DND-41 (cell line): ENCODE results near the gene AIF1L.

Experiments
- ATAC-seq: fragments of 200-7000 bp; cut with Tn5 transposase; 3 replicates; pipeline ENCODE4 v1.9.1; 2021; ENCODE audit warnings: low read depth; ENCODE audit not compliant: insufficient read depth
- DNase-seq: peaks from one replicate; pipeline ENCODE4 v3.0.0-alpha.2; 2020
- H2AFZ ChIP-seq: 2 replicates; pipeline ENCODE4 v1.6.0; 2012; ENCODE audit warnings: low read depth, low read length
- H3K27ac ChIP-seq: 2 replicates; pipeline ENCODE4 v1.5.1; 2012; ENCODE audit warnings: low read length, inconsistent platforms
- H3K27me3 ChIP-seq: fragments of 200-600 bp; sonication (generic); 2 replicates; pipeline ENCODE4 v1.6.0; 2012; ENCODE audit warnings: low read length, mild to moderate bottlenecking, inconsistent platforms; ENCODE audit not compliant: insufficient read depth, poor library complexity
- H3K36me3 ChIP-seq: 2 replicates; pipeline ENCODE4 v1.5.1; 2012; ENCODE audit warnings: low read length, inconsistent platforms; ENCODE audit not compliant: insufficient read depth
- H3K4me1 ChIP-seq: 2 replicates; pipeline ENCODE4 v1.5.1; 2012; ENCODE audit warnings: mild to moderate bottlenecking, low read length; ENCODE audit not compliant: insufficient read depth
- H3K4me2 ChIP-seq: 2 replicates; pipeline ENCODE4 v1.6.0; 2012; ENCODE audit warnings: mild to moderate bottlenecking, moderate library complexity, low read length, inconsistent platforms; ENCODE audit not compliant: insufficient read depth
- H3K4me3 ChIP-seq, 2 experiments: fragments of 200-600 bp in 1 of 2; shearing (Covaris generic) in 1 of 2; 2 replicates each; pipeline ENCODE4 v1.5.1; 2012 to 2016; ENCODE audit warnings: inconsistent platforms in 2 of 2, low read length in 2 of 2, mild to moderate bottlenecking in 2 of 2, low read depth in 1 of 2, moderate library complexity in 1 of 2
- H3K79me2 ChIP-seq: 2 replicates; pipeline ENCODE4 v1.6.0; 2012; ENCODE audit warnings: low read length, inconsistent platforms; ENCODE audit not compliant: insufficient read depth
- H3K9ac ChIP-seq: 2 replicates; pipeline ENCODE4 v1.6.0; 2012; ENCODE audit warnings: low read depth, mild to moderate bottlenecking, inconsistent platforms, low read length, moderate library complexity
- H3K9me3 ChIP-seq: 2 replicates; pipeline ENCODE4 v1.5.1; 2012; ENCODE audit warnings: low read length, moderate library complexity, mild to moderate bottlenecking, inconsistent platforms; ENCODE audit not compliant: insufficient read depth, severe bottlenecking
- H4K20me1 ChIP-seq: 2 replicates; pipeline ENCODE4 v1.6.0; 2012; ENCODE audit warnings: low read length; ENCODE audit not compliant: insufficient read depth
- EZH2 ChIP-seq: IDR thresholded peaks from 3 replicates; pipeline ENCODE4 v1.6.1; 2012; ENCODE audit warnings: borderline replicate concordance, low read depth, mild to moderate bottlenecking, moderate library complexity, low read length, inconsistent platforms; ENCODE audit not compliant: severe bottlenecking
- TF ChIP-seq, protein P1 (sequence below): IDR thresholded peaks from 2 replicates; pipeline ENCODE4 v1.5.1; 2012; ENCODE audit warnings: borderline replicate concordance, low read length, moderate library complexity, mild to moderate bottlenecking; ENCODE audit not compliant: poor library complexity, severe bottlenecking; ENCODE audit errors: extremely low read depth

AIF1L gene

DNA sequence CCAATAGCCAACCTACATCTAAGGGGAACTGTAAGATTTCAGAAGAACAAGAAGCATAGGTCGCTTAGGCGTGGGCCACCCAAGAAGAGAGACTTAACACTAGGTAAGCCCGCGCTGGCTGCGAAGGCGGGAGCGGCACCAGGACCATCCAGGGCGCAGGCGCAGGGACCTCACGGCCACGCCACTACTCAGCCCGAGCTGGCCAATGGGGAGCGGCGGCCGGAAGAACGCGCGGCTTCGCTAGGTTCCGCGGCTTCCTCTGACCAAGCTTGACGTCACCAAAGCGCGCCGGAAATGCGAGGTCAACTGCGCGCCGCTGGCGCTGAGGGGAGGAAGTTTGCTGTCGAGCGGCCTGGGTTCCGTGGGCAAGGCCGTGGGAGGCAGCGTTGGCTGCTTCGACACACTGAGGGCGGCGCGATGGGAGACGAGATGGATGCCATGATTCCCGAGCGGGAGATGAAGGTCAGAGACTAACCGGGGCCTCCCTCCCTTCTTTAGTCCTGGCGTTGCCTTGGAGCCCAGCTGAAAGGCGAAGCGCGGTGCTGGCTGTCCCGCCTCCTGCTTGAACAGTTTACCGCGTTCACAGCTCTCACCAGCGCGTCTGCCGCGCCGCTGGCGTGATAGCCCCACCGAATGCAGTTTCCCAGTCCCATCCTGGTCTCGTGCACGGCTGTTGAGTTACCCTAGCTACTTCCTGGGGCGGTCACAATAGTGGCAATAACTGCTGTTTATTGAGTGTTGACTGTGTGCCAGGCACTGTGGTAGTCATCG is 29.1 kb downstream of the AIF1L start, which contains the start of gene NUP214:
Gene NUP214, plus strand, starts transcription at position 299 of the 771 bp plus-strand sequence. Its CDS starts 119 bp downstream, at position 418.
- Histone ChIP-seq H3K36me3 (peaks cover 36% of the 10 kb centered on the region), H3K9me3 (no peaks in the 10 kb centered on the region), H3K27ac (peak within 1 kb of the TSS; percentile 87), H4K20me1 (peaks cover 4% of the 10 kb centered on the region; the same call in 1 of the 2 replicates), H3K4me2 (peak within 1 kb of the TSS; percentile 82), H3K79me2 (peaks cover 40% of the 10 kb centered on the region), H3K4me1 (peaks cover 24% of the 10 kb centered on the region), H3K9ac (peak within 1 kb of the TSS; percentile 84), H3K4me3 (peak within 1 kb of the TSS; percentile 98 to 100), H2AFZ (peak within 1 kb of the TSS; percentile 83), H3K27me3 (no peaks in the 10 kb centered on the region)
- TF ChIP-seq EZH2 = no peak
- TF ChIP-seq, protein P1, sequence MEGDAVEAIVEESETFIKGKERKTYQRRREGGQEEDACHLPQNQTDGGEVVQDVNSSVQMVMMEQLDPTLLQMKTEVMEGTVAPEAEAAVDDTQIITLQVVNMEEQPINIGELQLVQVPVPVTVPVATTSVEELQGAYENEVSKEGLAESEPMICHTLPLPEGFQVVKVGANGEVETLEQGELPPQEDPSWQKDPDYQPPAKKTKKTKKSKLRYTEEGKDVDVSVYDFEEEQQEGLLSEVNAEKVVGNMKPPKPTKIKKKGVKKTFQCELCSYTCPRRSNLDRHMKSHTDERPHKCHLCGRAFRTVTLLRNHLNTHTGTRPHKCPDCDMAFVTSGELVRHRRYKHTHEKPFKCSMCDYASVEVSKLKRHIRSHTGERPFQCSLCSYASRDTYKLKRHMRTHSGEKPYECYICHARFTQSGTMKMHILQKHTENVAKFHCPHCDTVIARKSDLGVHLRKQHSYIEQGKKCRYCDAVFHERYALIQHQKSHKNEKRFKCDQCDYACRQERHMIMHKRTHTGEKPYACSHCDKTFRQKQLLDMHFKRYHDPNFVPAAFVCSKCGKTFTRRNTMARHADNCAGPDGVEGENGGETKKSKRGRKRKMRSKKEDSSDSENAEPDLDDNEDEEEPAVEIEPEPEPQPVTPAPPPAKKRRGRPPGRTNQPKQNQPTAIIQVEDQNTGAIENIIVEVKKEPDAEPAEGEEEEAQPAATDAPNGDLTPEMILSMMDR = no peak
- DNase-seq (peak; percentile 97), ATAC-seq (peak; percentile 99)

DNA sequence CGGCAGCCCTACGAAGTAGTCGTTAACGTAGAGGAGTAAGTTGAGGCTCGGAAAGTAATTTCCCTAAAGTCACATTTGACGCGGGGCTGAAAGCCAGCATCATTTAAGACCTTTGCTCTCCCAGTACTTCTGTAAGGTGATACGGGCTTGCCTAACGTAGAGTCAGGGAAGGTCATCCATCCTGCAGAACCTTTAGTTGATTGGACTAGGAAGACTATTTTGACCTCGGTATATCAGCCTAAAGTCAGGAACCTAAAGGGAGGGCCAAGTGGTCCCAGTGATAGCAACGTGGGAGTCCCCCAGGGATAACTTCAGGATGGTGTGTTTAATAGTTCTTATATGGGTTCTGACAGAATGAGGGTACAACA is 29.7 kb downstream of the AIF1L start:
- peaks cover 42% of the 10 kb centered on the region for H3K36me3 ChIP-seq
- peaks cover 40% of the 10 kb centered on the region for H3K79me2 ChIP-seq
- peak overlapping the region; percentile 84 for H3K9ac ChIP-seq
- H3K4me1 ChIP-seq = peaks cover 24% of the 10 kb centered on the region
- ATAC-seq (no peak), DNase-seq (no peak)
- no peaks in the 10 kb centered on the region for H3K9me3 ChIP-seq
- no peaks in the 10 kb centered on the region for H3K27me3 ChIP-seq
- peak overlapping the region; percentile 83 for H2AFZ ChIP-seq
- H3K4me3 ChIP-seq = peak overlapping the region; percentile 98 to 100
- TF ChIP-seq, protein P1 = no peak
- no peak for TF ChIP-seq EZH2
- H3K4me2 ChIP-seq = peak overlapping the region; percentile 82
- peak overlapping the region; percentile 87 for H3K27ac ChIP-seq
- peaks cover 4% of the 10 kb centered on the region; the same call in 1 of the 2 replicates for H4K20me1 ChIP-seq

DNA sequence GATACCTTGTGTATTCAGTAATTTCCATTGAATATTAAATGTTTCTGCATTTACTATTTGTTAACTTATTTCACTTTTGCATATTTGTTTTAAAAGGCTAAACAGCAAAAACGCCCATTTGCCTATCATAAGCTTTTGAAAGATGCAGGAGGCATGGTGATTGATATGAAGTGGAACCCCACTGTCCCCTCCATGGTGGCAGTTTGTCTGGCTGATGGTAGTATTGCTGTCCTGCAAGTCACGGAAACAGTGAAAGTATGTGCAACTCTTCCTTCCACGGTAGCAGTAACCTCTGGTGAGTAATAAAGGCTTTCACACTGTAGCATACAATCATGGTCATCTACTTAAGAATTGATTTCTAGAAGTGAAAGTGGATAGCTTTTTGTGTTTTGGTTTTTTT is 32.9 kb downstream of the AIF1L start:
- Histone ChIP-seq H3K36me3 (peaks cover 72% of the 10 kb centered on the region), H3K4me1 (peaks cover 24% of the 10 kb centered on the region)

More for the DNA sequence above, 32.9 kb downstream of the AIF1L start:
- no peaks in the 10 kb centered on the region for H3K9me3 ChIP-seq
- ATAC-seq (no peak), DNase-seq (no peak)
- H3K27me3 ChIP-seq = no peaks in the 10 kb centered on the region
- H4K20me1 ChIP-seq = peaks cover 4% of the 10 kb centered on the region; the same call in 1 of the 2 replicates
- H3K4me2 ChIP-seq = no peak overlapping the region
- no peak overlapping the region for H3K4me3 ChIP-seq
- peaks cover 40% of the 10 kb centered on the region for H3K79me2 ChIP-seq
- H3K27ac ChIP-seq = no peak overlapping the region
- no peak overlapping the region for H2AFZ ChIP-seq
- no peak overlapping the region for H3K9ac ChIP-seq
- TF ChIP-seq, protein P1 = no peak
- no peak for TF ChIP-seq EZH2
